A673 (cell line): Measurements from ENCODE around the gene POFUT1. TPM values are rescaled to one million over a fixed set of nuclear protein-coding genes. Genes with fewer than 3 reads are reported as not detected.
"Not testable (repeated sequence)": the region's sequence is repeated elsewhere in the genome, so short reads cannot be mapped to it uniquely, and the experiment has no call there.

Experiments
- BruUV-seq: library from RNA; stranded (reverse); fragments of 400-500 nt; replicated peaks from 2 replicates; lab custom pipeline; 2021; lab: Mats Ljungman, UMichigan
- CTCF ChIA-PET: fragments of 300-600 bp; sonication (Branson Sonifier 250); formaldehyde crosslinking; loops from one replicate; lab custom pipeline; 2022; ENCODE audit warnings: antibody characterized with exemption; lab: Charles Lee
- POLR2A ChIA-PET: fragments of 300-600 bp; sonication (Branson Sonifier 250); formaldehyde crosslinking; loops from one replicate; lab custom pipeline; 2022; ENCODE audit warnings: antibody characterized with exemption; ENCODE audit not compliant: low non-redundant PET; lab: Charles Lee
- DNase-seq: peaks from one replicate; pipeline ENCODE4 v3.0.0-alpha.2; 2015; ENCODE audit warnings: low spot score
- H3K27ac ChIP-seq: fragments of 200-600 bp; sonication (generic); 2 replicates; pipeline ENCODE4 v1.5.1; 2016; ENCODE audit warnings: mixed run types, low read depth, mild to moderate bottlenecking, mixed read lengths, antibody characterized with exemption, low read length; ENCODE audit not compliant: poor library complexity, severe bottlenecking
- H3K27me3 ChIP-seq: fragments of 200-600 bp; sonication (generic); replicated peaks from 2 replicates; pipeline ENCODE4 v1.6.1; 2017; ENCODE audit warnings: mixed run types, low read depth, mild to moderate bottlenecking, mixed read lengths, antibody characterized with exemption, low read length; ENCODE audit not compliant: insufficient read depth, poor library complexity
- H3K36me3 ChIP-seq: fragments of 200-600 bp; sonication (generic); 2 replicates; pipeline ENCODE4 v1.6.1; 2016; ENCODE audit warnings: mixed run types, mild to moderate bottlenecking, mixed read lengths, antibody characterized with exemption, low read length; ENCODE audit not compliant: insufficient read depth, poor library complexity, severe bottlenecking
- H3K4me1 ChIP-seq: fragments of 200-600 bp; sonication (generic); 2 replicates; pipeline ENCODE4 v1.6.1; 2017; ENCODE audit warnings: mixed run types, mild to moderate bottlenecking, mixed read lengths, antibody characterized with exemption, low read length; ENCODE audit not compliant: insufficient read depth, poor library complexity, severe bottlenecking
- H3K4me3 ChIP-seq: fragments of 200-600 bp; sonication (generic); 2 replicates; pipeline ENCODE4 v1.5.1; 2016; ENCODE audit warnings: low read depth, mixed run types, mild to moderate bottlenecking, mixed read lengths, low read length; ENCODE audit not compliant: poor library complexity, severe bottlenecking
- H3K9me3 ChIP-seq: fragments of 200-600 bp; sonication (generic); 2 replicates; pipeline ENCODE4 v1.6.1; 2016; ENCODE audit warnings: mixed run types, low read depth, mild to moderate bottlenecking, mixed read lengths, antibody characterized with exemption, low read length; ENCODE audit not compliant: poor library complexity, severe bottlenecking
- CTCF ChIP-seq: fragments of 300-800, 200-600 bp; sonication (generic); conservative IDR thresholded peaks from 2 replicates; pipeline ENCODE4 v1.5.1; 2017; ENCODE audit warnings: low read depth, mild to moderate bottlenecking, antibody characterized with exemption, low read length, moderate library complexity, mixed read lengths
- EZH2 ChIP-seq: fragments of 200-600 bp; sonication (generic); IDR thresholded peaks from 2 replicates; pipeline ENCODE4 v1.6.1; 2017; ENCODE audit warnings: borderline replicate concordance, low read depth, mild to moderate bottlenecking, mixed read lengths, antibody characterized with exemption, low read length; ENCODE audit not compliant: poor library complexity, severe bottlenecking
- intact Hi-C: fragments of 100-400 bp; cut with micrococcal nuclease; formaldehyde crosslinking; loops from one replicate; pipeline ENCODE4 v1.10.0; 2022; ENCODE audit not compliant: unreplicated experiment
- total RNA-seq: library from RNA; stranded (reverse); gene quantifications from 2 replicates; pipeline ENCODE4 v1.2.3, GENCODE V29; 2021

Gene POFUT1
- total RNA-seq, 1 experiment from 2014 or later = 55.9 TPM

- no peaks in the 10 kb centered on the region for H3K9me3 ChIP-seq
- H3K27ac ChIP-seq = no peak overlapping the region
- H3K27me3 ChIP-seq = no peaks in the 10 kb centered on the region
- TF ChIP-seq EZH2 (no peak), CTCF (no peak)
- intact Hi-C loops = no loop called here
- ChIA-PET POLR2A (no interaction called here), CTCF (no interaction called here)
- no TSS peak for BruUV-seq
- H3K36me3 ChIP-seq = no peaks in the 10 kb centered on the region
- no peak for DNase-seq
- H3K4me1 ChIP-seq = peaks cover 4% of the 10 kb centered on the region
- H3K4me3 ChIP-seq = no peak overlapping the region
Observed at GRCh38 chr20:32274359-32274758, 66.7 kb downstream of the POFUT1 start.

- H3K4me1 ChIP-seq, H3K27me3 ChIP-seq, POLR2A ChIA-PET, CTCF ChIA-PET, DNase-seq, BruUV-seq, H3K27ac ChIP-seq, H3K4me3 ChIP-seq, H3K9me3 ChIP-seq, H3K36me3 ChIP-seq: not testable (repeated sequence)
- intact Hi-C loops = loop anchor here (5.0 kb wide), 1 partner anchor 207 kb away; no protein-coding TSS in a partner anchor
Observed at GRCh38 chr20:32275163-32275562, 67.5 kb downstream of the POFUT1 start.

- CTCF ChIA-PET = no interaction called here
- no peaks in the 10 kb centered on the region for H3K9me3 ChIP-seq
- peak within 1 kb of the TSS; percentile 95 for H3K4me3 ChIP-seq
- DNase-seq = peak; percentile 92
- no peaks in the 10 kb centered on the region for H3K36me3 ChIP-seq
- H3K27me3 ChIP-seq = no peaks in the 10 kb centered on the region
- no TSS peak for BruUV-seq
- POLR2A ChIA-PET = no interaction called here
- intact Hi-C loops = loop anchor here (5.0 kb wide), 1 partner anchor 205 kb away; no protein-coding TSS in a partner anchor
- H3K4me1 ChIP-seq = peaks cover 4% of the 10 kb centered on the region
- peak within 1 kb of the TSS; percentile 64 for H3K27ac ChIP-seq
- TF ChIP-seq CTCF (no peak), EZH2 (no peak)
Observed at GRCh38 chr20:32277361-32278198, 69.9 kb downstream of the POFUT1 start, which contains the start of gene KIF3B. TSS of gene KIF3B (plus strand) at chr20:32277651. CDS start at chr20:32309778, 32,127 bp downstream.

GRCh38 chr20:32278199-32278643 is 70.5 kb downstream of the POFUT1 start:
- intact Hi-C loops = loop anchor here (5.0 kb wide), 1 partner anchor 204 kb away; no protein-coding TSS in a partner anchor
- H3K36me3 ChIP-seq = no peaks in the 10 kb centered on the region
- BruUV-seq = TSS peak; percentile 48
- H3K9me3 ChIP-seq = no peaks in the 10 kb centered on the region
- CTCF ChIA-PET = no interaction called here
- H3K27me3 ChIP-seq = no peaks in the 10 kb centered on the region
- DNase-seq = no peak
- H3K27ac ChIP-seq = peak overlapping the region; percentile 64
- peaks cover 4% of the 10 kb centered on the region for H3K4me1 ChIP-seq
- POLR2A ChIA-PET = no interaction called here
- TF ChIP-seq EZH2 (no peak), CTCF (no peak)
- H3K4me3 ChIP-seq = peak overlapping the region; percentile 95
